SK-N-SH (cell line): Measurements from ENCODE around the gene ATP8B3. TPM values are rescaled to one million over a fixed set of nuclear protein-coding genes. Genes with fewer than 3 reads are reported as not detected.

Experiments
- CTCF ChIA-PET: fragments of 300-600, 350-600 bp; formaldehyde crosslinking; extraction: SDS; loops from one replicate; lab custom pipeline; 2021; lab: Yijun Ruan, JAX
- POLR2A ChIA-PET: fragments of 350-600 bp; sonication (Branson Sonifier 250); formaldehyde crosslinking; extraction: SDS; loops from one replicate; lab custom pipeline; 2020; ENCODE audit warnings: antibody characterized with exemption, inconsistent platforms; lab: Yijun Ruan, JAX
- DNase-seq: peaks from one replicate; pipeline ENCODE4 v3.0.0; 2012
- H2AFZ ChIP-seq: fragments of 200-600 bp; sonication (generic); 2 replicates; pipeline ENCODE4 v1.8.1; 2016; ENCODE audit warnings: antibody characterized with exemption, mild to moderate bottlenecking, low read depth
- H3F3A ChIP-seq: fragments of 200-600 bp; sonication (generic); replicated peaks from 2 replicates; pipeline ENCODE3; 2016; ENCODE audit warnings: antibody characterized with exemption, mild to moderate bottlenecking; ENCODE audit not compliant: insufficient read depth
- H3K27ac ChIP-seq, 2 experiments: fragments of 200-500 bp in 1 of 2; fragments of 200-600 bp in 1 of 2; sonication (Bioruptor generic) in 1 of 2; sonication (generic), shearing (Covaris generic) in 1 of 2; 2 replicates each; pipeline versions ENCODE4 v1.5.1 to v1.6.1; 2014 to 2016; ENCODE audit warnings: low read depth in 2 of 2, inconsistent platforms in 1 of 2, low read length in 1 of 2, mild to moderate bottlenecking in 1 of 2, mixed read lengths in 1 of 2
- H3K27me3 ChIP-seq: fragments of 200-600 bp; sonication (generic), shearing (Covaris generic); 2 replicates; pipeline ENCODE4 v1.6.1; 2016; ENCODE audit warnings: mixed run types; ENCODE audit not compliant: insufficient read depth
- H3K36me3 ChIP-seq, 2 experiments: fragments of 200-500 bp in 1 of 2; fragments of 200-600 bp in 1 of 2; sonication (Bioruptor generic) in 1 of 2; sonication (generic) in 1 of 2; replicated peaks in 1 of 2; 2 replicates each; pipeline versions ENCODE3 to v1.5.1; 2014 to 2016; ENCODE audit warnings: low read length in 1 of 2, mild to moderate bottlenecking in 1 of 2; ENCODE audit not compliant: insufficient read depth in 2 of 2, control insufficient read depth in 1 of 2
- H3K4me1 ChIP-seq, 2 experiments: fragments of 200-500 bp in 1 of 2; fragments of 200-600 bp in 1 of 2; sonication (Bioruptor generic) in 1 of 2; sonication (generic), shearing (Covaris generic) in 1 of 2; 2 replicates each; pipeline versions ENCODE4 v1.5.1 to v1.6.1; 2014 to 2016; ENCODE audit warnings: low read depth in 1 of 2, low read length in 1 of 2, mixed run types in 1 of 2; ENCODE audit not compliant: insufficient read depth in 2 of 2, control insufficient read depth in 1 of 2
- H3K4me2 ChIP-seq: fragments of 200-600 bp; sonication (generic), shearing (Covaris generic); 2 replicates; pipeline ENCODE4 v1.6.1; 2017; ENCODE audit warnings: mixed run types
- H3K4me3 ChIP-seq, 2 experiments: fragments of 200-500 bp in 1 of 2; fragments of 200-600 bp in 1 of 2; sonication (Bioruptor generic) in 1 of 2; sonication (generic), shearing (Covaris generic) in 1 of 2; 2 replicates each; pipeline versions ENCODE4 v1.5.1 to v1.8.1; 2014 to 2016; ENCODE audit warnings: low read depth in 2 of 2, inconsistent platforms in 1 of 2, low read length in 1 of 2, mild to moderate bottlenecking in 1 of 2, mixed read lengths in 1 of 2, moderate library complexity in 1 of 2
- H3K79me2 ChIP-seq: fragments of 200-600 bp; sonication (generic); 2 replicates; pipeline ENCODE4 v1.8.1; 2017; ENCODE audit warnings: mild to moderate bottlenecking; ENCODE audit not compliant: insufficient read depth
- H3K9ac ChIP-seq: fragments of 200-600 bp; sonication (generic); 2 replicates; pipeline ENCODE4 v1.6.1; 2017; ENCODE audit warnings: mixed run types
- H3K9me2 ChIP-seq: fragments of 200-600 bp; sonication (generic); 2 replicates; pipeline ENCODE4 v1.6.1; 2017; ENCODE audit warnings: mixed run types
- H3K9me3 ChIP-seq: fragments of 200-600 bp; sonication (generic); 2 replicates; pipeline ENCODE4 v1.6.1; 2017; ENCODE audit warnings: mixed run types, mild to moderate bottlenecking, moderate library complexity
- H4K20me1 ChIP-seq: fragments of 200-600 bp; sonication (generic); 2 replicates; pipeline ENCODE4 v1.6.1; 2017; ENCODE audit warnings: mild to moderate bottlenecking, mixed run types; ENCODE audit not compliant: insufficient read depth
- CTCF ChIP-seq: fragments of 200-600 bp; sonication (generic); IDR thresholded peaks from 2 replicates; pipeline ENCODE4 v1.6.1; 2017; ENCODE audit warnings: antibody characterized with exemption, mild to moderate bottlenecking, moderate library complexity
- FOXM1 ChIP-seq: IDR thresholded peaks from 2 replicates; pipeline ENCODE4 v1.4.0; 2012; ENCODE audit warnings: low read depth, mild to moderate bottlenecking
- JUND ChIP-seq: IDR thresholded peaks from 2 replicates; pipeline ENCODE4 v1.4.0; 2012
- NRF1 ChIP-seq: IDR thresholded peaks from 2 replicates; pipeline ENCODE4 v1.6.1; 2012; ENCODE audit warnings: low read depth, mild to moderate bottlenecking, low read length
- REST ChIP-seq: IDR thresholded peaks from 2 replicates; pipeline ENCODE4 v1.6.1; 2012; ENCODE audit warnings: mild to moderate bottlenecking, low read depth, low read length, moderate library complexity
- RFX5 ChIP-seq: IDR thresholded peaks from 2 replicates; pipeline ENCODE4 v1.6.1; 2012; ENCODE audit warnings: mild to moderate bottlenecking, improper control_type of control experiment, low read length
- TEAD4 ChIP-seq: IDR thresholded peaks from 2 replicates; pipeline ENCODE4 v1.4.0; 2012; ENCODE audit warnings: mild to moderate bottlenecking, borderline replicate concordance; ENCODE audit not compliant: insufficient read depth
- WGBS: methylation state at CpG from one replicate; pipeline ENCODE4 v1.1.6; 2017; ENCODE audit warnings: low lambda C conversion rate; 5-methylcytosine and 5-hydroxymethylcytosine counted together
- polyA plus RNA-seq, 3 experiments: library from polyadenylated mRNA; depleted of rRNA; stranded (reverse); fragments of >200 nt; gene quantifications; 2 replicates each; pipeline ENCODE4 v1.2.3, GENCODE V29; 2012
- TF ChIP-seq, protein P1 (sequence below): IDR thresholded peaks from 2 replicates; pipeline ENCODE4 v1.4.0; 2012; ENCODE audit warnings: low read depth, borderline replicate concordance

ATP8B3 gene
- polyA plus RNA-seq, 1 of the 3 experiments (the other 2 are of a cell fraction): 8.0 TPM

- DNase-seq: no peak
- Histone ChIP-seq H3K27me3 (peaks cover 79% of the 10 kb centered on the region), H3K27ac (no peak overlapping the region), H4K20me1 (no peaks in the 10 kb centered on the region), H3K9ac (no peak overlapping the region), H2AFZ (no peak overlapping the region), H3K4me2 (no peak overlapping the region), H3K9me2 (no peaks in the 10 kb centered on the region), H3K79me2 (no peaks in the 10 kb centered on the region), H3K4me1 (no peaks in the 10 kb centered on the region), H3K36me3 (no peaks in the 10 kb centered on the region), H3K9me3 (no peaks in the 10 kb centered on the region), H3F3A (no peaks in the 10 kb centered on the region), H3K4me3 (no peak overlapping the region)
- TF ChIP-seq JUND (no peak), FOXM1 (no peak), RFX5 (no peak), TEAD4 (no peak), CTCF (no peak), REST (no peak)
- TF ChIP-seq, protein P1, sequence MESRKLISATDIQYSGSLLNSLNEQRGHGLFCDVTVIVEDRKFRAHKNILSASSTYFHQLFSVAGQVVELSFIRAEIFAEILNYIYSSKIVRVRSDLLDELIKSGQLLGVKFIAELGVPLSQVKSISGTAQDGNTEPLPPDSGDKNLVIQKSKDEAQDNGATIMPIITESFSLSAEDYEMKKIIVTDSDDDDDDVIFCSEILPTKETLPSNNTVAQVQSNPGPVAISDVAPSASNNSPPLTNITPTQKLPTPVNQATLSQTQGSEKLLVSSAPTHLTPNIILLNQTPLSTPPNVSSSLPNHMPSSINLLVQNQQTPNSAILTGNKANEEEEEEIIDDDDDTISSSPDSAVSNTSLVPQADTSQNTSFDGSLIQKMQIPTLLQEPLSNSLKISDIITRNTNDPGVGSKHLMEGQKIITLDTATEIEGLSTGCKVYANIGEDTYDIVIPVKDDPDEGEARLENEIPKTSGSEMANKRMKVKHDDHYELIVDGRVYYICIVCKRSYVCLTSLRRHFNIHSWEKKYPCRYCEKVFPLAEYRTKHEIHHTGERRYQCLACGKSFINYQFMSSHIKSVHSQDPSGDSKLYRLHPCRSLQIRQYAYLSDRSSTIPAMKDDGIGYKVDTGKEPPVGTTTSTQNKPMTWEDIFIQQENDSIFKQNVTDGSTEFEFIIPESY: no peak
- ChIA-PET CTCF (interaction anchor here (1.3 kb wide), 1 partner anchor 68 kb away, joined by 5 read pairs; no protein-coding TSS in a partner anchor), POLR2A (no interaction called here)
- 49% methylated on average over 11 of the region's 11 CpGs for WGBS
Observed at GRCh38 chr19:1739960-1740629, 72.0 kb downstream of the ATP8B3 start.

DNA sequence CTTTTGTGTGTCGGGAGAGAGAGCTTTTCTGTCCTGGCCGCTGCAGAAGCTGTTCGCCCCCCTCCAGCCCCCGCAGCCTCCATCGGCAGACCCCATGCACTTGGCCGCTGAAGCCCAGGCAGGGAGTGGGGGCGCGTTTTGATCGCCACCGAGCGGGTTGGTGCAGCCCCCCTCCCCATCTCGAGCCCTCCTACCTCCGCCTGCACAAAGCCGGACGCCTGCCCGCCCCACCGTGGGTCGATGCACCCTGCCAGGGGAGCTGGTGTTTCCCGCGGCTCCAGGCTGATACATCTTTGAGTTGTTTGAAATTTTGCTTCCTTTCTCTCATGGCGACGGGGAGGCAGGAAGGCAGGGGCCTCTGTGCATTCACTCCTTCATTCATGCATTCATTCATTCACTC is 75.1 kb downstream of the ATP8B3 start:
- no peaks in the 10 kb centered on the region for H3K36me3 ChIP-seq
- no peaks in the 10 kb centered on the region for H3K4me1 ChIP-seq
- POLR2A ChIA-PET: no interaction called here
- WGBS: 12% methylated on average over 7 of the region's 22 CpGs
- CTCF ChIA-PET: interaction anchor here (1.0 to 2.3 kb wide), 4 partner anchors 28 to 89 kb away, joined by 3 to 6 read pairs (median 4); no protein-coding TSS in a partner anchor
- no peak overlapping the region for H3K4me3 ChIP-seq
- H3K27me3 ChIP-seq: peaks cover 91% of the 10 kb centered on the region
- no peak for TF ChIP-seq NRF1
- H3K9ac ChIP-seq: no peak overlapping the region
- DNase-seq: no peak
- no peaks in the 10 kb centered on the region for H3K9me2 ChIP-seq
- H2AFZ ChIP-seq: no peak overlapping the region
- no peaks in the 10 kb centered on the region for H3K79me2 ChIP-seq
- H3K9me3 ChIP-seq: no peaks in the 10 kb centered on the region
- no peaks in the 10 kb centered on the region for H4K20me1 ChIP-seq
- H3K4me2 ChIP-seq: no peak overlapping the region
- H3K27ac ChIP-seq: no peak overlapping the region
- H3F3A ChIP-seq: no peaks in the 10 kb centered on the region
